Stimulated activated CD8-positive, alpha-beta memory T cell treated with anti-CD3 and anti-CD28 coated beads, Interleukin-7, amount 100 ng/mL, for 24 hours (primary cell): Measurements from ENCODE around the gene EAPP.
"Not testable (repeated sequence)": the region's sequence is repeated elsewhere in the genome, so short reads cannot be mapped to it uniquely, and the experiment has no call there.

Experiments used
- DNase-seq: peaks from one replicate; pipeline ENCODE4 v3.0.0-alpha.2; 2020; ENCODE audit warnings: low read depth

EAPP gene

DNA sequence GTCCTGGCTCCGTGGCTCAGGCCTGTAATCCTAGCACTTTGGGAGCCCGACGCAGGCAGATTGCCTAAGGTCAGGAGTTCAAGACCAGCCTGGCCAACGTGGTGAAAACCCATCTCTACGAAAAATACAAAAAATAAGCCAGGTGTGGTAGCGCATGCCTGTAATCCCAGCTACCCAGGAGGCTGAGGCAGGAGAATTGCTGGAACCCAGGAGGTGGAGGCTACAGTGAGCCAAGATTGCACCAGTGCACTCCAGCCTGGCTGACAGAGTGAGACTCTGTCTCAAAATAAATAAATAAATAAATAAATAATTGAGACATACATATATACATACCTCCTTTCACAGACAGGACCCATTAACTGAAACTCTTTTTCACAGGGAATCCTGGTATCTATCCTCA is 1.4 kb downstream of the EAPP start:
- not testable (repeated sequence) for DNase-seq

- DNase-seq, result no peak
Measured at GRCh38 chr14:34537677-34538009, 1.9 kb downstream of the EAPP start.

DNA sequence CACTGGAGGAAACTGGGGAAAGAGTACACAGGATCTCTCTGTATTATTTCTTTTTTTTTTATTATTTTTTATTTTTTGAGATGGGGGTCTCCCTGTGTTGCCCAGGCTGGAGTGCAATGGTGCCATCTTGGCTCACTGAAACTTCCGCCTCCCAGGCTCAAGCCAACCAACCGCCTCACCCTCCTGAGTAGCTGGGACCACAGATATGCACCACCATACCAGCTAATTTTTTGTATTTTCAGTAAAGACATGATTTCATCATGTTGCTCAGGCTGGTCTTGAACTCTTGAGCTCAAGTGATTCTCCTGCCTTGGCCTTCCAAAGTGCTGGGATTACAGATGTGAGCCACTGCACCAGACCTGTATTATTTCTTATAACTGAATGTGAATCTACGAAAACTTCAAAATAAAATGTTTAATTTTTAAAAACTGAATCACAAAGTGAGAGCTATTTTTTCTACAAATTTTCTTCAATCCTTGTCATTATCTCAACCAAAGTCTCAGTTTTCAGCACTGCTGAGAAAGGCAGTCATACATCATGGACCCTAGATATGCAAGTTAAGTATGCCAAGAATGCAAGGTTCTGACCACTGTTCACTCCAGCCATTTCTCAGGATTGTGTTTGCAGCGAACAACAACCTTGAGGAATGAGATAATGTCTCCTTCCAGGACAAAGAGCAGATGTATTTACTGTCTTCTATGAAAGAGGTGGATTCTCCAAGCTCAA is 2.4 kb downstream of the EAPP start:
- no peak for DNase-seq

- no peak for DNase-seq
Measured at GRCh38 chr14:34527591-34527990, 11.9 kb downstream of the EAPP start.

- DNase-seq, result not testable (repeated sequence)
Measured at GRCh38 chr14:34524216-34524615, 15.3 kb downstream of the EAPP start.

GRCh38 chr14:34522496-34522895 is 17.0 kb downstream of the EAPP start:
- DNase-seq, result no peak

- not testable (repeated sequence) for DNase-seq
Measured at GRCh38 chr14:34521071-34521470, 18.4 kb downstream of the EAPP start.

DNA sequence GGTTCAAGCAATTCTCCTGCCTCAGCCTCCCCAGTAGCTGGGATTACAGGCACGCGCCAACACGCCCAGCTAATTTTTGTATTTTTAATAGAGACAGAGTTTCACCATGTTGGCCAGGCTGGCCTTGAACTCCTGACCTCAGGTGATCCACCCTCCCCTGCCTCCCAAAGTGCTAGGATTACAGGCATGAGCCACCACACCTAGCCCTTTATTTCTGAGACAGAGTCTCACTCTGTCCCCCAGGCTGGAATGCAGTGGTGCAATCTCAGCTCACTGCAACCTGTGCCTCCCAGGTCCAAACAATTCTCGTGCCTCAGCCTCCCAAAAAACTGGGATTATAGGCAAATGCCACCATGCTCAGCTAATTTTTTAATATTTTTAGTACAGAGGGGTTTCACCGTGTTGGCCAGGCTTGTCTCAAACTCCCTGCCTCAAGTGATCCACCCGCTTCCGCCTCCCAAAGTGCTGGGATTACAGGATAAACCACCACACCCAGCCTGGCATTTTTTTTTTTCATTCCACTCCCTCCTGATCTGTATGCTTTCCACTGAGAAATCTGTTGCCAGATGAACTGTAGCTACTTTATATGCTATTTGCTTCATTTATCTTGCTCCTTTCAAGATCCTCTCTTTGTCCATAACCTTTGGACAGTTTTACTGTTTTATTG is 19.1 kb downstream of the EAPP start:
- DNase-seq, result not testable (repeated sequence)

DNA sequence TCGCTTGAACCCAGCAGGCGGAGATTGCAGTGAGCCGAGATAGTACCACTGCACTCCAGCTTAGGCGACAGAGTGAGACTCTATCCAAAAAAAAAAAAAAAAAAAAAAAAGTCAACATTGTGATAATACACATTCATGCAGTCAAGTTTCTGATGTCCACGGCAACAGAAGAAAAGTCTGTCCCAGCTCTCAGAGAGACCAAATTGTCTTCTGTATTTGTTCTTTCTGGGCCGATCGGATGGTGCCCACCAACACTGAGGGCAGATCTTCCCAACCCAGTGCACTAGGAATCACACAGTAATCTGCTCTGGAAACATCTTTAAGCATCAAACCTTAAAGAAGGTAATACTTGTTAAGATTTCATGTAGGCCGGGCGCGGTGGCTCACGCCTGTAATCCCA is 31.6 kb downstream of the EAPP start:
- no peak for DNase-seq

- no peak for DNase-seq
Measured at GRCh38 chr14:34507459-34507858, 32.0 kb downstream of the EAPP start.

DNA sequence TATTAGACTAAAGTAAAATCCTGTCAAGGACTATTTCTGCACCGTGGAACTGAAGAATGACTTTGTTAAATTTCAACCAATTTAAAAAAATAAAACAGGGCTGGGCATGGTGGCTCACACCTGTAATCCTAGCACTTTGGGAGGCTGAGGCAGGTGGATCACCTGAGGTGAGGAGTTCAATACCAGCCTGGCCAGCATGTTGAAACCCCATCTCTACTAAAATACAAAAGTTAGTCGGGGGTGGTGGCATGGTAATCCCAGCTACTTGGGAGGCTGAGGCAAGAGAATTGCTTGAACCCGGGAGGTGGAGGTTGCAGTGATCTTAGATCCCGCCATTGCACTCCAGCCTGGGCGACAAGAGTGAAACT is 34.4 kb downstream of the EAPP start:
- not testable (repeated sequence) for DNase-seq

GRCh38 chr14:34504027-34504426 is 35.5 kb downstream of the EAPP start:
- not testable (repeated sequence) for DNase-seq

DNA sequence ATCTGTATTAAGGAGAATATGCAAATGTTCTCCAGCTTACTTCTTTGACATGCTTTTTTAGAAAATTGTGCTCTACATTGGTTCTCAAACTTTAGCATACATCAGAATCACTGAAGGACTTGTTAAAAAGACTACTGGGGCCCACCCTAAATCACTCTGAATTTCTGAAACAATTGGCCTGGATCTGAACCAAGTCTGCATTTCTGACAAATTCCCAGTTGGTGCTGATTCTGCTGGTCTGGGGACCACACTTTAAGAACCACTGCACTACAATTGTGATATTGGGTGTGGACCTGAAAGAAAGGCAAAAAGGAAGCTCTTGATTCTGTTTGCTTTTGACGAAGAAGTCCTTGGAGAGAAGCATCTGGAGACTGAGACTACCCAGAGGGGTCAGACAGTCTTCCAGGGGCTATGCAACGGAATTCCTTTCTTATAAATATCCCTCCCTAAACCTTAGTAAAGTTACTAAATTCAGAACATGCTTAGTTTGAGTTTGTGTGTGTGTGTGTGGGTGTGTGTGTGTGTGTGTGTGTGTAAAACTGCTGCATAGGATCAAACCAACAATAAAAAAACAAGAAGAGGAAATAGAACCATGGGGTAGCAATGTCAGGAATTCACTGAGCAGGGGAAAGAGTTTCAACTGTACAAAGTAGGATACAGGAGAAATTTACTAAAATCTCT is 36.8 kb downstream of the EAPP start:
- DNase-seq, result no peak

DNA sequence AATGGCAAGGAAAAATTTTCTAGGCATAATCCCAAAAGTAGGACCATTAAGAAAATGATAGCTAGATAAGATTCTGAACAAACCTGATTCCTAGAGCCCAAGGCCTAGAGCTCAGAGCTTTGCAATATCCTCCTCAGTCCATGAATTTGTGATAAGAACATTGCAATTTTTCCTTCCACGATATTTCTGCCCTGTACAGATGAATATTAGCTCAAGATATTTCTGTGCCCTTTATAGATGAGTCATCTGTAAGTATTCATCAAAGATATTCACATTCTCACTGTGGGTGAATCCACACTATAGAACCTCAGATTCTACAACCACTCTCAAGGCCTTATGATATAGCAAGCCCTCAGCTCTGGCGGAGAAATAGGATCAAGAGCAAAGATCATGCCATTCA is 37.5 kb downstream of the EAPP start:
- DNase-seq, result no peak

GRCh38 chr14:34501004-34501580 is 38.4 kb downstream of the EAPP start:
- DNase-seq, result no peak

DNA sequence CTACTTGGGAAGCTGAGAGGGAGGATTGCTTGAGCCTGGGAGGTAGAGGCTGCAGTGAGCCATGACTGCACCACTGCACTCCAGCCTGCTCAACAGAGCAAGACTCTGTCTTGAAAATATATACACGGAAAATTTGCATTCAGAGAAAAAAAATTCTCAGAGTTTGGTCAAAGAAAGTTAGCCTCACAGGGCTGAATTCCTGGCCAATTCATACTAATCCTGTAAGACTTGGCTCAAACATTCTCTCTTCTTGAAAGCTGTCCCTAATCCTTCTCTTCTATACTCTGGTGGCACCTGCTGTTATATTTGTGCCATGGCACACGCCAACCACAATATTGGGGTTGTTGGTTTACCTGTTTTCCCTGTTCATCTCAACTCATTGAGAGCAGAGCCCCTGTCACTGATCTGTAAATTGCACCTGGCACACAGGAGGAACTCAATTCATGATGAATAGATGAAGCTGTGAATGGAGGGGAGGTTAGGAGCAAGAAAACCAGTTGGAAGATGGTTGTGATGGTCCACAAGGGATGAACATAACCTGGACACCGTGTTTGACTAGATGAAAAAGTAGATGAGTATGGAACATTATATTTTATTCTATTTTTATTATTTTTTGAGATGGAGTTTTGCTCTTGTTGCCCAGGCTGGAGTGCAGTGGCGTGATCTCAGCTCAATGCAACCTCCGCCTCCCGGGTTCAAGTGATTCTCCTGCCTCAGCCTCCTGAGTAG is 40.7 kb downstream of the EAPP start:
- DNase-seq, result no peak

- no peak for DNase-seq
Measured at GRCh38 chr14:34496679-34497513, 42.6 kb downstream of the EAPP start.

- no peak for DNase-seq
Measured at GRCh38 chr14:34496007-34496678, 43.4 kb downstream of the EAPP start.

DNA sequence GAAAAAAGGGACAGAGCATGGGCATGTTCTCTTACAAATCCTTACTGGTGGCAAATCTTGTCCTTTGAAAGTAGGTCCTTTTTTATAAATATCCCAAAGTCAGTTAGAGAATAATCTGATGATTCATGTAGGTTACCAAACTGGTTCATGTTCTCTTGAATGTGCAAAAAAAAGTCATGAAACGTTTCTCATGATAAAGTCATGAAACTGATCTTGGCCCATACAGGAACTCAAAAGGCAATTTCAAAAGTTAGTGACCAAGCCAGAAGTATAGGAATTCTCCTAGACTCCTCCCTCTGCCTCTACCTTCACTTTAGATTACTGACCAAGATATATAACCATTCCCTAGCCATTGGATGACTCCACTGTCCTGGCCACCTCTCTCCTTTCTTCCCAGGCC is 50.2 kb downstream of the EAPP start:
- DNase-seq, result no peak

DNA sequence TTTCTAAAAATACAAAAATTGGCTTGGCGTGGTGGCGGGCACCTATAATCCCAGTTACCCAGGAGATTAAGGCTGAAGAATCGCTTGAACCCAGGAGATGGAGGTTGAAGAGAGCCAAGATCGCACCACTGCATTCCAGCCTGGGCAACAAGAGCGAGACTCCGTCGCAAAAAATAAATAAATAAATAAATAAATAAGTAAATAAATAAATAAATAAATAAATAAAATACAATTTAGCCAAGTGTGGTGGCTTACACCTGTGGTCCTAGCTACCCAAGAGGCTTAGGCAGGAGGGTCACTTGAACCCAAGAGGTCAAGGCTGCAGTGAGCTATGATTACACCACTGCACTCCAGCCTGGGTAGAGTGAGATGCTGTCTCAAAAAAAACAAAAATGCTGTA is 51.0 kb downstream of the EAPP start:
- no peak for DNase-seq

- DNase-seq, result no peak
Measured at GRCh38 chr14:34484726-34485125, 54.8 kb downstream of the EAPP start.
